Endothelial cell (in vitro differentiated cells): ENCODE data around the gene LRRTM2. TPM values are rescaled to one million over a fixed set of nuclear protein-coding genes. Genes with fewer than 3 reads are reported as not detected.
A peak's percentile ranks its signal among the peaks of the same experiment; 100 is the strongest.

Experiments used
- DNase-seq: peaks from one replicate; pipeline ENCODE4 v3.0.0; 2021; ENCODE audit warnings: low spot score
- H3K27ac Mint-ChIP-seq: one replicate; pipeline ENCODE4 v1.8.0; 2021; ENCODE audit warnings: mixed read lengths, inconsistent platforms; ENCODE audit not compliant: unreplicated experiment
- H3K27me3 Mint-ChIP-seq: one replicate; pipeline ENCODE4 v1.8.0; 2021; ENCODE audit warnings: mild to moderate bottlenecking, moderate library complexity, mixed read lengths, inconsistent platforms; ENCODE audit not compliant: unreplicated experiment
- H3K36me3 Mint-ChIP-seq: one replicate; pipeline ENCODE4 v1.8.0; 2021; ENCODE audit warnings: mild to moderate bottlenecking, low read depth, mixed read lengths, inconsistent platforms; ENCODE audit not compliant: unreplicated experiment
- H3K4me1 Mint-ChIP-seq: one replicate; pipeline ENCODE4 v1.8.0; 2021; ENCODE audit warnings: mild to moderate bottlenecking, mixed read lengths, inconsistent platforms; ENCODE audit not compliant: unreplicated experiment
- H3K4me3 Mint-ChIP-seq: one replicate; pipeline ENCODE4 v1.8.0; 2021; ENCODE audit warnings: mild to moderate bottlenecking, mixed read lengths, inconsistent platforms; ENCODE audit not compliant: unreplicated experiment
- H3K9me3 Mint-ChIP-seq: one replicate; pipeline ENCODE4 v1.8.0; 2021; ENCODE audit warnings: mixed read lengths, inconsistent platforms; ENCODE audit not compliant: unreplicated experiment
- total RNA-seq: library from RNA; stranded (reverse); fragmentation: NEBNext Ultra II Directional; extraction: Animal tissue kit (Norgen Biotek cat#: 25700); gene quantifications from one replicate; pipeline ENCODE4 v1.2.1, GENCODE V29; 2021; ENCODE audit not compliant: unreplicated experiment
- TF ChIP-seq, protein P1 (sequence below): fragments of 200-600 bp; sonication (generic); IDR thresholded peaks from one replicate; pipeline ENCODE4 v1.5.0; 2021; ENCODE audit warnings: antibody characterized with exemption; ENCODE audit not compliant: unreplicated experiment

The LRRTM2 gene
- total RNA-seq, 1 donor from 2014 or later, result not detected

DNA sequence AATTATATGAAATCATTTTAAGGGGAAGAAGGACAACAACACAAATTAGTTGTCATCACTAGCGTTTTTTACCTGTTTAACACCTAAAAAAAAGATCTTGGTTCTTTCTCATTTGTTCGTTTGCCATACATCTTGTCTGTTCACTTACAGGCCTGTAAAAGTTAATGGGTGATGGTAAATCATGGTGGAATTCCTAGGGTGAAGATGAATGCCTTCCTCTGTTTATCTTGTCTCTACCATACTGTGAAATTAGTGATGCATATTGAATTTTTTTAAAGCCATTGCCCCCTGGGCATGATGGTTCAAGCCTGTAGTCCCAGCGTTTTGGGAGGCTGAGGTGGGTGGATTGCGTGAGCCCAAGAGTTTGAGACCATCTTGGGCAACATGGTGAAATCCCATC, 46.6 kb downstream of the LRRTM2 start:
- Mint-ChIP-seq H3K27me3 (peaks cover 6% of the 10 kb centered on the region), H3K9me3 (no peaks in the 10 kb centered on the region), H3K27ac (peak overlapping the region; percentile 10), H3K4me1 (peaks cover 9% of the 10 kb centered on the region), H3K4me3 (no peak overlapping the region), H3K36me3 (peaks cover 28% of the 10 kb centered on the region)
- DNase-seq, result no peak
- TF ChIP-seq, protein P1, sequence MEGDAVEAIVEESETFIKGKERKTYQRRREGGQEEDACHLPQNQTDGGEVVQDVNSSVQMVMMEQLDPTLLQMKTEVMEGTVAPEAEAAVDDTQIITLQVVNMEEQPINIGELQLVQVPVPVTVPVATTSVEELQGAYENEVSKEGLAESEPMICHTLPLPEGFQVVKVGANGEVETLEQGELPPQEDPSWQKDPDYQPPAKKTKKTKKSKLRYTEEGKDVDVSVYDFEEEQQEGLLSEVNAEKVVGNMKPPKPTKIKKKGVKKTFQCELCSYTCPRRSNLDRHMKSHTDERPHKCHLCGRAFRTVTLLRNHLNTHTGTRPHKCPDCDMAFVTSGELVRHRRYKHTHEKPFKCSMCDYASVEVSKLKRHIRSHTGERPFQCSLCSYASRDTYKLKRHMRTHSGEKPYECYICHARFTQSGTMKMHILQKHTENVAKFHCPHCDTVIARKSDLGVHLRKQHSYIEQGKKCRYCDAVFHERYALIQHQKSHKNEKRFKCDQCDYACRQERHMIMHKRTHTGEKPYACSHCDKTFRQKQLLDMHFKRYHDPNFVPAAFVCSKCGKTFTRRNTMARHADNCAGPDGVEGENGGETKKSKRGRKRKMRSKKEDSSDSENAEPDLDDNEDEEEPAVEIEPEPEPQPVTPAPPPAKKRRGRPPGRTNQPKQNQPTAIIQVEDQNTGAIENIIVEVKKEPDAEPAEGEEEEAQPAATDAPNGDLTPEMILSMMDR, result no peak

DNA sequence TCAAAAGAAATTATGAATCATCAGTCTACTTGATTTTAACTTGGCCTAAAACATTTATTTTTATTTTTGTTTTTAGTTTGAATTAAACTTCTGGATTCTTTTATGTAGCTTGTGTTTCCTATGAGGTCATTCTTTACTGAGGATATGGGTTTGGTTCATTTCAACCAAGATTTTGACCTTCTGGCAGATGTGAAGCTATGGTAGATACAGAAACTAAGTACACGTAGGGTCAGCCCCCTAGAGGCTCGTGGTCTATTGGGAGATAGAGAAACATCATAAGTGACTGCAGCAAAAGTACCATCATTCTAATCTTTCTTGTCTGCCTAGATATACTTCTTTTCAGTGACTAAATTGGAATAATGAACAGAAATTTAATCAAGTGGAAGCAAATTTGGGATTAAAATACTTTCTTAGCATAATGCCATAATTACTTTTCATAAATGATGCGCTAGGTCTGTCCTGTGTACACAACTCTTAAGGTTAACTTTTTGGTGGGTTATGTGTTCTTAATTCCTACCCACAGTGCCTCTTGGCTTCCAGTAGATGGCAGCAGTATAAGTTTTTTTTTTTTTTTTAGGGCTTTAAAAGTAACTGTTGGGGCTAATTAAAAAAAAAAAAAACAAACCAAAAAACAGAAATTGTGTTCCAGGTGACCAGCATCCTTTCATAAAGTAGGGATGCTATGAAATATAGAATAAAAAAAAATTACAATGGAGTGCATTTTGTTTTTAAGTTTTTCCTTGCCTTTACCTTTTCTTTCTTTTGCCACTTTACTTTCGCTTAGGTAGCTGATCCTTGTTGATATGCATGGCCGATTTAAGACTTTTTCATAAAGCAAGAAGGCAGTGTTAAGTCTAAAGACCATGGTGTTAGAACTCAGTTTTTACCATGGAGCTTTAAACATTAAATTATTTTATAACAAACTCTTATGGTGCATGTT, 49.9 kb downstream of the LRRTM2 start:
- no peak overlapping the region for H3K4me3 Mint-ChIP-seq
- TF ChIP-seq, protein P1, result peak; percentile 64
- H3K27ac Mint-ChIP-seq, result no peak overlapping the region
- peaks cover 8% of the 10 kb centered on the region for H3K27me3 Mint-ChIP-seq
- H3K36me3 Mint-ChIP-seq, result peaks cover 28% of the 10 kb centered on the region
- no peak for DNase-seq
- H3K9me3 Mint-ChIP-seq, result no peaks in the 10 kb centered on the region
- peaks cover under 1% of the 10 kb centered on the region for H3K4me1 Mint-ChIP-seq

DNA sequence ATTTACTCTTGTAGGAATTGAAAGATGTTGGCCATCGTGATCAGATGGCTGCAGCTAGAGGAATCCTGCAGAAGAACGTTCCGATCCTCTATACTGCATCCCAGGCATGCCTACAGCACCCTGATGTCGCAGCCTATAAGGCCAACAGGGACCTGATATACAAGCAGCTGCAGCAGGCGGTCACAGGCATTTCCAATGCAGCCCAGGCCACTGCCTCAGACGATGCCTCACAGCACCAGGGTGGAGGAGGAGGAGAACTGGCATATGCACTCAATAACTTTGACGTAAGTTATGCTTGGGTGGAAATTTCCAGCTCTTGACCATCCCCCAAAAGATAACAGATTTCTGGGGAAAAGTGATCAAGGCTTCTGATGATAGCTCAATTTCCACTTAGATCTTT, 50.6 kb downstream of the LRRTM2 start:
- H3K9me3 Mint-ChIP-seq, result no peaks in the 10 kb centered on the region
- TF ChIP-seq, protein P1, result no peak
- peaks cover 7% of the 10 kb centered on the region for H3K27me3 Mint-ChIP-seq
- H3K27ac Mint-ChIP-seq, result no peak overlapping the region
- peaks cover 32% of the 10 kb centered on the region for H3K36me3 Mint-ChIP-seq
- H3K4me1 Mint-ChIP-seq, result peaks cover under 1% of the 10 kb centered on the region
- no peak for DNase-seq
- H3K4me3 Mint-ChIP-seq, result no peak overlapping the region

DNA sequence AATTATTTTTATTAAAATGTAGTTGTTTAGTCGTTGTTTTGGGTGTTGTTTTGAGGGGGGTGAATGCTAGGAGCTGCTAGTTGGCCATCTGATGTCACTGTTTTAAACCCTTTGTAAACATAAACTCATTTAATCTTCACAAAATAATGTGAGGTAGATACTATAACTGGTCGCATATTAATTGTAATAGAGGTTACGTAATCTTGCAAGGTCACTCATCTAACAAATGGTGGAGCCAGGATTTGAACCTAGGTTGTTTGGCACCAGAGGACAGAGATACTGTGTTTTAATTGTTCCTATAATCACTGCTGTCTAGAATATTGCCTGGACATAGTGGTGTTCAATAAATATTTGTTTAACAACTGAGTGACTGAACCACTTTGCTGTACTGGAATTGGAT, 54.4 kb downstream of the LRRTM2 start:
- no peak for DNase-seq
- TF ChIP-seq, protein P1, result no peak
- Mint-ChIP-seq H3K36me3 (peaks cover 28% of the 10 kb centered on the region), H3K27ac (no peak overlapping the region), H3K4me1 (peaks cover 22% of the 10 kb centered on the region), H3K9me3 (no peaks in the 10 kb centered on the region), H3K27me3 (peaks cover 3% of the 10 kb centered on the region), H3K4me3 (no peak overlapping the region)

DNA sequence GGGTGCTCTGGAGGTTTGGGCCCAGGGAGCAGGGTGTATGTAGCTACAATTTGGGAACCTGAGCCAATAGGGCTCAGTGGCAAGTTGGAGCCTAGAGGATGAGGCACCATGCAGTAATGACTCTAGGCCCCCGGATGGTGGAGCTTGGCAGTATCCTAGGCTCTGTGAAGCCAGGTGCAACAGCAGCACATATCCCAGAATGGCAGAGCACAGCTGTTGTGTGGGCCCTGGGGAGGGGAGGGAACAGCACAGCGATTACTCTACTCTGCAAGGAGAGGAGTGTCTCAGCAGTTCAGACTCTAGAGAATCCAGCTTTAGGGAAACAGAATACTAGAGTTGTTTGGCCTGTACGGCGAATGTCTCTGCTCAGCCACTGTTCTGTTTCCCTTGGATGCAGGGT, 56.1 kb downstream of the LRRTM2 start:
- Mint-ChIP-seq H3K4me1 (peaks cover 29% of the 10 kb centered on the region), H3K27me3 (peaks cover 3% of the 10 kb centered on the region), H3K4me3 (no peak overlapping the region), H3K36me3 (peaks cover 33% of the 10 kb centered on the region), H3K9me3 (no peaks in the 10 kb centered on the region), H3K27ac (no peak overlapping the region)
- TF ChIP-seq, protein P1, result no peak
- DNase-seq, result no peak
